GM20000 (cell line): Measurements from ENCODE around the gene TRIM10.
"Not testable (repeated sequence)": the region's sequence is repeated elsewhere in the genome, so short reads cannot be mapped to it uniquely, and the experiment has no call there.

Experiments used
- DNase-seq: peaks from one replicate; pipeline ENCODE4 v3.0.0; 2012; ENCODE audit warnings: low spot score
- CTCF ChIP-seq: IDR thresholded peaks from 2 replicates; pipeline ENCODE4 v1.5.1; 2012; ENCODE audit warnings: mild to moderate bottlenecking, control low read depth; ENCODE audit errors: extremely low read depth, missing control alignments

Gene TRIM10

GRCh38 chr6:30142665-30143064 is 18.3 kb downstream of the TRIM10 start:
- TF ChIP-seq CTCF = no peak

DNA sequence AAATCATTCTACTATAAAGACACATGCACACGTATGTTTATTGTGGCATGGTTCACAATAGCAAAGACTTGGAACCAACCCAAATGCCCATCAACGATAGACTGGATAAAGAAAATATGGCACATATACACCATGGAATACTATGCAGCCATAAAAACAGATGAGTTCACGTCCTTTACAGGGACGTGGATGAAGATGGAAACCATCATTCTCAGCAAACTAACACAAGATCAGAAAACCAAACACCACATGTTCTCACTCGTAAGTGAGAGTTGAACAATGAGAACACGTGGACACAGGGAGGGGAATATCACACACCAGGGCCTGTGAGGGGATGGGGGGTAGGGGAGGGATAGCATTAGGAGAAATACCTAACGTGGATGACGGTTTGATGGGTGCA is 20.8 kb downstream of the TRIM10 start:
- not testable (repeated sequence) for DNase-seq

More at GRCh38 chr6:30142665-30143064, 18.3 kb downstream of the TRIM10 start:
- no peak for DNase-seq

GRCh38 chr6:30136570-30137286 is 24.3 kb downstream of the TRIM10 start:
- no peak for TF ChIP-seq CTCF
- DNase-seq = no peak

DNA sequence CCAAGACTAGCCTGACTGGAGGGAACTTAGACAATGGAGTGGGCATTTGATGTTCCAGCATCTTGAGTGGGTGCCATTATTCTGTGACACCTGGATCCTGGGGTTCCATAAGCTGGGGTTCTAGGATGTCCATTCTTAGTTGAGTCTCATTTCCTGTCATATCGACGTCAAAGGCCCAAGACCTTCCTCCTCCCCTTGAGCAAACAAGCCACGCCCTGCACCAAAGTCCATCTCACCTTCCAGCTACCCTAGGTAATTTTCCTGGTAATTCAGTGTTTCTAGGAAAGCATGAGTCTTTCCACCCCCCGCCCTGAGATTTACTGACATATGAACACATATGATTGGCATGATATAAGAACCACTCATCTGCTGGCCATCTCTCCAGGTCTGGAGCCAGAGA is 25.3 kb downstream of the TRIM10 start, which contains the start of gene TRIM40:
TRIM40 (plus strand) TSS at position 384 of the 400 bp plus-strand sequence. CDS start 897 bp downstream, outside the sequence.
- TF ChIP-seq CTCF = no peak
- no peak for DNase-seq

DNA sequence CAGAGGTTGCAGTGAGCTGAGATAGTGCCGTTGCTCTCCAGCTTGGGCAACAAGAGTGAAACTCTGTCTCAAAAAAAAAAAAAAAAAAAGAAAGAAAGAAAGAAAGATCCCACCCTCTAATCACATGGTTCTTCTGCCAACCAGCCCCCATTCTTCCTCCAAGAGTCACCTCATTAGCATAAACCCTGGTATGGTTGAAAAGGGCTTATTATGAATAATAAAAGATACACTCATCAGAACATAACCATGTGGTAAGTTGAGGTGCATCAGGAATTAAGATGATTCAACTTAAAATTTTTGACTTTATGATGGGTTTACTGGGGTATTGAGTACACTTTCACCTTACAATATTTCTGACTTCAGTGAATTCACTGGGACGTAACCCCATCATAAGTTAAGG is 25.9 kb downstream of the TRIM10 start:
- no peak for TF ChIP-seq CTCF
- DNase-seq = no peak

DNA sequence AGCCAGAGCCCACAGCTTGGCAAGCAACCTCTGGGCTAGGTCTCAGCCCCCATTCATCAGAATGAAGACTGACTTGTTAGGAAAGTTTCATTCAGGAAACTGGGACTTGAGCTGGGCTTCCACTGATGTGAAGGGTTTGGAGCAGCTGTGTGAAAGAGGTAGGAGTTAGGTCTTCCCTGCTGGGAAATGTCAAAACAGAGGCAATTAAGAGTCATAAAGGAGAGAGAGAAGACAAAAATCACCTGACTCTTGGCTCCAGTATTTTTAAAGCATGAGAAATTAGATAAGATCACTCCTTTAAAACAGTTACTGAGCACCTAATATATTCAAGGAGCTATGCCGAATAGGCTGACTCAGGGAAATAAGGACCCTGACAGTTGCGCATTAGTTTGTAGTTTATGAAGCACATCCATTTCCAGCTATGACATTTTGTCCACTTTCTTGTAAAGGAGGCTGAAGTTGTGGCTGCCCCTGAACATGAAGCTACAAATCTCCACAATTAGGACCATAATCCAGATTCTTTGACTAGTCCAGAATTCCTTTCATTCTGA is 29.0 kb downstream of the TRIM10 start:
- no peak for DNase-seq
- no peak for TF ChIP-seq CTCF

DNA sequence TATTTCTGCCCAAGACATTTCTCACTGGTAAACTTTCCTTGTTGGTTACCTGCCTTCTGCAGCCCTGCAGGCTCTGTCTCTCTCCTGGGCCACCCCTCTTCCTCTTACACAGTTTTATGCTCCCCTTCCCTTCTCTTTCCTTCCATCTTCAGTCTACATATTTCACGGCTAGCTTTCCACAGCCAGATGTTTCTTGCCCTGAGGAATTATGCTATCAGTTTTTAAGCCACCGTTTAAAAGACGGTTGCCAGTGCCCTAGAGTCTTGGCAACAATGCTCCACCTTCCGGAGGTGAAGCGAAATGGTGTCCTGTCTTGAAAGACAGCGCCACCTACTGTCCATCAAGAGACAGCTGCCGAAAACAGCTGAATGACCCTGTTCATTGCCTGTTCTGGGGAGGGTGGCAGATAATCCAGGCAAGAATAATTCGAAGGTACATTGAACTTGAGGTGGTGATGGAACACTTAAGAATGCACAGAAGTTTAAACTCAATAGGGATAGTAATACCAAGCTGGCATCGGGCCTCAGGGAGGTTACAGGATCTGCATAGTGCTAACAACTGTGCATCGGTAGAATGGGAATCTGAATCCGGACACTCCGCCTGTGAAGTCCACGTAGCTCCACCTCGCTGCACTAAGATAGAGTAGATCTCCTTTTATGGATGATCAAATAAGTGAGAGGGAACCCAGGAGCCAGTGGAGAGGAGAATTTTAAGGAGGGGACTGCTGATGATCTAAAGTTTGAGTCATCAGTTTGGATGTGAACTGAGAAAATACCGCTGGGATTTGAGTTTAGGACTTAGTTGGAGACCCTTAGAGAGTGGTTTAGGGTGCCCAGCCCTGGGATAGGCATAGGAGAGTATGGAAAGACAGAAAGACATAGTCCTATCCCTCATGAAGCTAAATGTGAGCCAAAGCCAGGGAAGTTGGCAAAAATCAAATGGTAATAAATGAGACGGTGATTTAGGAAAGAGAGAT is 29.8 kb downstream of the TRIM10 start:
- peak; percentile 89 for DNase-seq
- peak; percentile 99 for TF ChIP-seq CTCF
